K562 (cell line): ENCODE data around the gene ZFYVE19. TPM values are rescaled to one million over a fixed set of nuclear protein-coding genes. Genes with fewer than 3 reads are reported as not detected.

Experiments used
- KLF13 ChIP-seq: fragments of 450-650 bp; IDR thresholded peaks from 2 replicates; pipeline ENCODE4 v1.6.1; 2016; ENCODE audit warnings: missing genetic modification characterization, low read depth, mild to moderate bottlenecking, missing compliant biosample characterization, moderate library complexity, borderline replicate concordance
- NFRKB ChIP-seq: fragments of 450-650 bp; IDR thresholded peaks from 2 replicates; pipeline ENCODE4 v1.6.1; 2016; ENCODE audit warnings: low read depth
- SNIP1 ChIP-seq: fragments of 450-650 bp; IDR thresholded peaks from 2 replicates; pipeline ENCODE4 v1.7.1; 2017; ENCODE audit warnings: low read depth, mild to moderate bottlenecking
- TEAD2 ChIP-seq: fragments of 450-650 bp; IDR thresholded peaks from 2 replicates; pipeline ENCODE4 v1.6.1; 2016; ENCODE audit warnings: missing genetic modification characterization, control low read depth, missing compliant biosample characterization
- ZNF583 ChIP-seq: fragments of 250-450 bp; sonication (Bioruptor Pico); IDR thresholded peaks from 2 replicates; pipeline ENCODE4 v1.4.0; 2020
- polyA plus RNA-seq, 8 experiments: library from polyadenylated mRNA; depleted of rRNA in 4 of 8; stranded (reverse) in 5 of 8; unstranded in 3 of 8; fragments of >200 nt; fragmentation: Nextera tagmentation in 2 of 8; fragmentation: Illumina TruSeq in 1 of 8; extraction: Ambion mirVana in 2 of 8; extraction: Trizol in 1 of 8; gene quantifications; 2 replicates each; pipeline versions ENCODE4 v1.2.1 to v1.2.3, GENCODE V29; 2011 to 2014; ENCODE audit warnings: inconsistent platforms in 1 of 8, missing spikeins in 1 of 8
- total RNA-seq, 7 experiments: library from RNA; depleted of rRNA in 6 of 7; stranded (reverse); fragments of >200 nt in 6 of 7; fragmentation: Illumina TruSeq in 2 of 7; extraction: Trizol in 2 of 7; gene quantifications; 2 replicates each; pipeline versions ENCODE4 v1.2.1 to v1.2.3, GENCODE V29; 2011 to 2021; ENCODE audit warnings: low replicate concordance in 1 of 7
- TF ChIP-seq, protein P1 (sequence below): fragments of 450-650 bp; IDR thresholded peaks from 2 replicates; pipeline ENCODE4 v1.6.1; 2017; ENCODE audit warnings: antibody characterized with exemption, mild to moderate bottlenecking
- TF ChIP-seq, protein P2 (sequence below): fragments of 450-650 bp; IDR thresholded peaks from 2 replicates; pipeline ENCODE4 v1.6.1; 2016; ENCODE audit warnings: borderline replicate concordance
- TF ChIP-seq, protein P3 (sequence below), 2 experiments: fragments of 450-650 bp in 1 of 2; sonication (generic) in 1 of 2; formaldehyde crosslinking; conservative IDR thresholded peaks; 2 replicates each; pipeline versions ENCODE4 v1.4.0 to v1.8.1; 2020 to 2022; ENCODE audit warnings: mild to moderate bottlenecking in 1 of 2, missing genetic modification reagents in 1 of 2

ZFYVE19 gene
- total and polyA plus RNA-seq, 9 of the 15 experiments (the other 6 are each of a cell fraction or from before 2014, with no cell fraction given), result 1.5 to 36.8 (median 19.9) TPM

DNA sequence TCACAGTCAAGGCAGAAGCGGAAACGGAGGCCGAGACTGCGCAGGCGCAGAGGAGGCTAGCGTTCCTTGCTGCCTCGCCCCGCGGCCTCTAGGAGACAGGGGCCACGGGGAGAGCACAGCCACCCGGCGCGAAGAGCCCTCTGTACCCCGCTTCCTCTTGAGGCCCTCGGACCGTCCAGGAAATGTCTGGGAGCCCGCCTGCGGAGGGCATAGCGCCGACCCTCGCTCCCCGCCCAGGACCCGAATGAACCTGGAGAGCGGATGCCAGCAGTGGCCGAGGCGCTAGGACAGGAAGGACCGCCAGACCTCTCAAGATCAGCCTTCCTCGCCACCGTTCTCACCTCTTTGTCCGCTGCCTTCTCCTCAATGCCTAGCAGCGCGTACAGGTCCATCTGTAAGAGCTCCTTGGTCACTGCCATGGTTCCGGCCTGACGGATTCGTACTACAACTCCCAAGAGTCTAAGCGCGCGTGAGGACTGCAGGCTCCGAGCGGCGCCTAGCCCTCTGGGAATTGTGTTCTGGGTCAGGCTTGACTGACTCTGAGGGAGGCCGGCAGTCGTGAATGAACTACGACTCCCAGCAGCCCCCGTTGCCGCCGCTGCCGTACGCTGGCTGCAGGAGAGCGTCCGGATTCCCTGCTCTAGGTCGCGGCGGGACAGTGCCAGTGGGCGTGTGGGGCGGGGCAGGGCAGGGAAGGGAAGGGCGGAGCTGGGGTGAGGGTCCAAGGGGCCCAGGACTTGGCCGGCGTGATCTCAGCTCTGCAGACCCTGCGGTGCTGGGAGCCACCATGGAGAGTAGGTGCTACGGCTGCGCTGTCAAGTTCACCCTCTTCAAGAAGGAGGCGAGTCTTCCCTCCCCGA, at the start of gene ZFYVE19, which contains the start of gene DNAJC17 (continued):
- TF ChIP-seq, protein P1, sequence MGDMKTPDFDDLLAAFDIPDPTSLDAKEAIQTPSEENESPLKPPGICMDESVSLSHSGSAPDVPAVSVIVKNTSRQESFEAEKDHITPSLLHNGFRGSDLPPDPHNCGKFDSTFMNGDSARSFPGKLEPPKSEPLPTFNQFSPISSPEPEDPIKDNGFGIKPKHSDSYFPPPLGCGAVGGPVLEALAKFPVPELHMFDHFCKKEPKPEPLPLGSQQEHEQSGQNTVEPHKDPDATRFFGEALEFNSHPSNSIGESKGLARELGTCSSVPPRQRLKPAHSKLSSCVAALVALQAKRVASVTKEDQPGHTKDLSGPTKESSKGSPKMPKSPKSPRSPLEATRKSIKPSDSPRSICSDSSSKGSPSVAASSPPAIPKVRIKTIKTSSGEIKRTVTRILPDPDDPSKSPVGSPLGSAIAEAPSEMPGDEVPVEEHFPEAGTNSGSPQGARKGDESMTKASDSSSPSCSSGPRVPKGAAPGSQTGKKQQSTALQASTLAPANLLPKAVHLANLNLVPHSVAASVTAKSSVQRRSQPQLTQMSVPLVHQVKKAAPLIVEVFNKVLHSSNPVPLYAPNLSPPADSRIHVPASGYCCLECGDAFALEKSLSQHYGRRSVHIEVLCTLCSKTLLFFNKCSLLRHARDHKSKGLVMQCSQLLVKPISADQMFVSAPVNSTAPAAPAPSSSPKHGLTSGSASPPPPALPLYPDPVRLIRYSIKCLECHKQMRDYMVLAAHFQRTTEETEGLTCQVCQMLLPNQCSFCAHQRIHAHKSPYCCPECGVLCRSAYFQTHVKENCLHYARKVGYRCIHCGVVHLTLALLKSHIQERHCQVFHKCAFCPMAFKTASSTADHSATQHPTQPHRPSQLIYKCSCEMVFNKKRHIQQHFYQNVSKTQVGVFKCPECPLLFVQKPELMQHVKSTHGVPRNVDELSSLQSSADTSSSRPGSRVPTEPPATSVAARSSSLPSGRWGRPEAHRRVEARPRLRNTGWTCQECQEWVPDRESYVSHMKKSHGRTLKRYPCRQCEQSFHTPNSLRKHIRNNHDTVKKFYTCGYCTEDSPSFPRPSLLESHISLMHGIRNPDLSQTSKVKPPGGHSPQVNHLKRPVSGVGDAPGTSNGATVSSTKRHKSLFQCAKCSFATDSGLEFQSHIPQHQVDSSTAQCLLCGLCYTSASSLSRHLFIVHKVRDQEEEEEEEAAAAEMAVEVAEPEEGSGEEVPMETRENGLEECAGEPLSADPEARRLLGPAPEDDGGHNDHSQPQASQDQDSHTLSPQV, result peak; percentile 61; the same call in 1 of the 2 replicates
- TF ChIP-seq, protein P2, sequence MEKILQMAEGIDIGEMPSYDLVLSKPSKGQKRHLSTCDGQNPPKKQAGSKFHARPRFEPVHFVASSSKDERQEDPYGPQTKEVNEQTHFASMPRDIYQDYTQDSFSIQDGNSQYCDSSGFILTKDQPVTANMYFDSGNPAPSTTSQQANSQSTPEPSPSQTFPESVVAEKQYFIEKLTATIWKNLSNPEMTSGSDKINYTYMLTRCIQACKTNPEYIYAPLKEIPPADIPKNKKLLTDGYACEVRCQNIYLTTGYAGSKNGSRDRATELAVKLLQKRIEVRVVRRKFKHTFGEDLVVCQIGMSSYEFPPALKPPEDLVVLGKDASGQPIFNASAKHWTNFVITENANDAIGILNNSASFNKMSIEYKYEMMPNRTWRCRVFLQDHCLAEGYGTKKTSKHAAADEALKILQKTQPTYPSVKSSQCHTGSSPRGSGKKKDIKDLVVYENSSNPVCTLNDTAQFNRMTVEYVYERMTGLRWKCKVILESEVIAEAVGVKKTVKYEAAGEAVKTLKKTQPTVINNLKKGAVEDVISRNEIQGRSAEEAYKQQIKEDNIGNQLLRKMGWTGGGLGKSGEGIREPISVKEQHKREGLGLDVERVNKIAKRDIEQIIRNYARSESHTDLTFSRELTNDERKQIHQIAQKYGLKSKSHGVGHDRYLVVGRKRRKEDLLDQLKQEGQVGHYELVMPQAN, result peak; percentile 60
- TF ChIP-seq ZNF583 (CRISPR knock-in tag) (peak; percentile 76; the same call in 1 of the 2 replicates), TEAD2 (no peak), KLF13 (tag) (no peak), NFRKB (peak; percentile 85), SNIP1 (no peak)
- TF ChIP-seq, protein P3, sequence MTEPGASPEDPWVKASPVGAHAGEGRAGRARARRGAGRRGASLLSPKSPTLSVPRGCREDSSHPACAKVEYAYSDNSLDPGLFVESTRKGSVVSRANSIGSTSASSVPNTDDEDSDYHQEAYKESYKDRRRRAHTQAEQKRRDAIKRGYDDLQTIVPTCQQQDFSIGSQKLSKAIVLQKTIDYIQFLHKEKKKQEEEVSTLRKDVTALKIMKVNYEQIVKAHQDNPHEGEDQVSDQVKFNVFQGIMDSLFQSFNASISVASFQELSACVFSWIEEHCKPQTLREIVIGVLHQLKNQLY (CRISPR knock-in tag; conservative IDR thresholded peaks at IDR 0.05), result no peak
